GM23248 (cell line): ENCODE measurements around the gene NAIF1.

Experiments used
- EZH2 ChIP-seq: fragments of 200-600 bp; sonication (generic); IDR thresholded peaks from 2 replicates; pipeline ENCODE4 v1.6.1; 2018; ENCODE audit warnings: antibody characterized with exemption, mild to moderate bottlenecking; ENCODE audit not compliant: insufficient read depth, poor library complexity, severe bottlenecking
- EZH2phosphoT487 ChIP-seq: fragments of 200-600 bp; sonication (generic); IDR thresholded peaks from 2 replicates; pipeline ENCODE4 v1.6.1; 2018; ENCODE audit warnings: antibody characterized with exemption, moderate library complexity, mild to moderate bottlenecking, low read depth; ENCODE audit not compliant: insufficient read depth

DNA sequence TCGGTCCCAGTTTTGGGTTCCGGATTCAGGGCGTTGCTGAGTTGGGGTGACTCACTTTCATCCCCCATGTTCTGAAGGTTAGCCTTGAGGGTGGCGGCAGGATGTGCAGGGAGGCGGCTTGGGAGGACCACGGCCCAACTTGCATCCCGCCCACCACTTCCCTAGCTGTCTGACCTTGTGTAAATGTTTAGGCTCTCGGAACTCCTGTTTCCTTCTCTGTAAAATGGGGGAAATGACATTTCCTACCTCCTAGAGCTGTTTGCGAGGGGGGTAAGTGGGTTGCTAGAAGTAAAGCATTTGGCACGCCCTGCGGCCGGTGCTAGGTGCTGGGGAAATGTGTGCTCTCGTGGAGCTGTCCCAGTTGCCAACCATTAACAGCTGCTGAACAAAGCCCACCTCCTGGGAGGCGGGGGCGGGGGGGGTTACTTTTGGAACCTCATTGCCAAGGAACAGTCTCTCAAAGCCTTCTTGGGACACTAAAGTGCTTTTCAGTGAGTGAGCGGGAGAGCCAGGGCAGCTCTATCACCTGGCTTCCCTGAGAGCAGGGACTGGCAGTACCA, 32.9 kb upstream of the NAIF1 start:
- TF ChIP-seq EZH2 = no peak
- no peak for TF ChIP-seq EZH2phosphoT487
